Measurements from ENCODE around the gene TJP1. TPM values are rescaled to one million over a fixed set of nuclear protein-coding genes. Genes with fewer than 3 reads are reported as not detected.

TJP1 gene
- total RNA-seq, 1 donor from 2014 or later = 89.3 TPM

DNA sequence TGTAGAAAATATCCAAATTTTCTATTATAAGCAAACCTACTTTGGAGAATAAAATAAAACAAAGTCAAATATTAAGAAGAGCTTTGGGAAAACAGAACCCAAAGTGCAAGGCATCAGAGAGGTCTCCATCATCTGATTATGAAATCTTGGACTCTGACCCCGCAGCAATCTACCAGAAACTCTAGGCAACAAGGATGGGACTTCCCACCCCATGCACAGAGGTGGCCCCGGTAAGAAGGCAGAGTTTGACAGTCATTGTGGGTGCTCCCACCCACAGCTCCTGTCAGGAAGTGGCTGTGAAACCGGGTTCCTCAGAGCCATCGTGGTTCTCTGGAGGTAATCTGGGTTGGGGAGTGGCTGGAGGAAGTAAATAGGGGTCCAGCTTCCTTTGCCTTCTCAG lies 37.0 kb upstream of the TJP1 start:
- Mint-ChIP-seq H3K9me3 (no peaks in the 10 kb centered on the region), H3K27ac (no peak overlapping the region), H3K27me3 (peaks cover 23% of the 10 kb centered on the region), H3K4me3 (no peak overlapping the region), H3K4me1 (ENCODE audit: unreplicated experiment) (no peaks in the 10 kb centered on the region), H3K36me3 (no peaks in the 10 kb centered on the region)
- TF ChIP-seq, protein P1, sequence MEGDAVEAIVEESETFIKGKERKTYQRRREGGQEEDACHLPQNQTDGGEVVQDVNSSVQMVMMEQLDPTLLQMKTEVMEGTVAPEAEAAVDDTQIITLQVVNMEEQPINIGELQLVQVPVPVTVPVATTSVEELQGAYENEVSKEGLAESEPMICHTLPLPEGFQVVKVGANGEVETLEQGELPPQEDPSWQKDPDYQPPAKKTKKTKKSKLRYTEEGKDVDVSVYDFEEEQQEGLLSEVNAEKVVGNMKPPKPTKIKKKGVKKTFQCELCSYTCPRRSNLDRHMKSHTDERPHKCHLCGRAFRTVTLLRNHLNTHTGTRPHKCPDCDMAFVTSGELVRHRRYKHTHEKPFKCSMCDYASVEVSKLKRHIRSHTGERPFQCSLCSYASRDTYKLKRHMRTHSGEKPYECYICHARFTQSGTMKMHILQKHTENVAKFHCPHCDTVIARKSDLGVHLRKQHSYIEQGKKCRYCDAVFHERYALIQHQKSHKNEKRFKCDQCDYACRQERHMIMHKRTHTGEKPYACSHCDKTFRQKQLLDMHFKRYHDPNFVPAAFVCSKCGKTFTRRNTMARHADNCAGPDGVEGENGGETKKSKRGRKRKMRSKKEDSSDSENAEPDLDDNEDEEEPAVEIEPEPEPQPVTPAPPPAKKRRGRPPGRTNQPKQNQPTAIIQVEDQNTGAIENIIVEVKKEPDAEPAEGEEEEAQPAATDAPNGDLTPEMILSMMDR (conservative IDR thresholded peaks at IDR 0.05) = no peak
- DNase-seq (ENCODE audit: extremely low spot score, unreplicated experiment) = no peak

DNA sequence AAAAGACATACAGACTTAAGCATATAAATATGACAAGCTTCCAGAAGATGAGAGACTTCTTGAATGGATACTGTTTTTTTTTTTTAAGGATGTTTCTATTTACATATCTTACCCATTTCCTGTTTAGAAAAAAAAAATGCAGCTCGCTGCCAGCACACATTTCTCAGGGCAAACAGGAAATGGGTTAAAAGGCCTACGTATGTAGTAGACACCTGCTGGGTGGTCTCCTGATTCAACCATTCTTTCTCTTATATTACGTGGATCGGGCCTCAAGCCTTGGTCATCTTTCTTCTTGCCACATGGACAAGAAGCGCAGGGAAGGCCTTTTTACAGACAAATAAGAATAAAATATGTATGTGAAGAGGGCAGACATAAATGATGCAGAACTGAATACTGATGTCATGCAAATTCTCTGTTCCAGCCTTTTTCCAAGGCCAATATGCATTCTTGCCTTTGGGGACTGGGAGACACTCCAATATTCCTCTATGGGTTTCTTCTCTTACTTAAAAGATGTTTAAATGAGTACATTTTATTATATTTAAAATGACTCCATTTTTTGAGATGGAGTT lies 35.0 kb upstream of the TJP1 start:
- no peak overlapping the region for H3K27ac Mint-ChIP-seq
- peaks cover 18% of the 10 kb centered on the region for H3K27me3 Mint-ChIP-seq
- no peaks in the 10 kb centered on the region for H3K36me3 Mint-ChIP-seq
- TF ChIP-seq, protein P1 (conservative IDR thresholded peaks at IDR 0.05) = no peak
- no peaks in the 10 kb centered on the region for H3K4me1 Mint-ChIP-seq (ENCODE audit: unreplicated experiment)
- no peaks in the 10 kb centered on the region for H3K9me3 Mint-ChIP-seq
- H3K4me3 Mint-ChIP-seq = no peak overlapping the region
- no peak for DNase-seq (ENCODE audit: extremely low spot score, unreplicated experiment)

DNA sequence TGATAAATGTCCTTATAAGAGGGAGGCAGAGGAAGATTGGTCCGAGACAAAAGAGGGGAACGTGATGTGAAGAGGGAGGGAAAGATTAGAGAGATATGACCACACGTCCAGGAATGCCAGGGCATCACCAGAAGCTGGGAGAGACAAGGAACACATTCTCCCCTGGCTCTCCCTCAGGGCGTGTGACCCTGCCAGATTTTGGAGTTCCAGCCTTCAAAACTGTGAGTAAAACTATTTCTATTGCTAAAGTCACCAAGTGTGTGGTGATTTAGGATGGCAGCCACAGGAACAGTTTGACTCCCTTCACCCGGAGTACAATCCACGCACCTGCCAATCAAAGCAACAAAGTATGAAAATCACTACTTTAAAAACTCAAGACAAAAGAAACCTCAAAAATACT lies 32.1 kb upstream of the TJP1 start:
- Mint-ChIP-seq H3K4me1 (ENCODE audit: unreplicated experiment) (no peaks in the 10 kb centered on the region), H3K36me3 (no peaks in the 10 kb centered on the region), H3K27ac (no peak overlapping the region), H3K4me3 (no peak overlapping the region), H3K27me3 (no peaks in the 10 kb centered on the region), H3K9me3 (no peaks in the 10 kb centered on the region)
- no peak for DNase-seq (ENCODE audit: extremely low spot score, unreplicated experiment)
- TF ChIP-seq, protein P1 (conservative IDR thresholded peaks at IDR 0.05) = no peak

DNA sequence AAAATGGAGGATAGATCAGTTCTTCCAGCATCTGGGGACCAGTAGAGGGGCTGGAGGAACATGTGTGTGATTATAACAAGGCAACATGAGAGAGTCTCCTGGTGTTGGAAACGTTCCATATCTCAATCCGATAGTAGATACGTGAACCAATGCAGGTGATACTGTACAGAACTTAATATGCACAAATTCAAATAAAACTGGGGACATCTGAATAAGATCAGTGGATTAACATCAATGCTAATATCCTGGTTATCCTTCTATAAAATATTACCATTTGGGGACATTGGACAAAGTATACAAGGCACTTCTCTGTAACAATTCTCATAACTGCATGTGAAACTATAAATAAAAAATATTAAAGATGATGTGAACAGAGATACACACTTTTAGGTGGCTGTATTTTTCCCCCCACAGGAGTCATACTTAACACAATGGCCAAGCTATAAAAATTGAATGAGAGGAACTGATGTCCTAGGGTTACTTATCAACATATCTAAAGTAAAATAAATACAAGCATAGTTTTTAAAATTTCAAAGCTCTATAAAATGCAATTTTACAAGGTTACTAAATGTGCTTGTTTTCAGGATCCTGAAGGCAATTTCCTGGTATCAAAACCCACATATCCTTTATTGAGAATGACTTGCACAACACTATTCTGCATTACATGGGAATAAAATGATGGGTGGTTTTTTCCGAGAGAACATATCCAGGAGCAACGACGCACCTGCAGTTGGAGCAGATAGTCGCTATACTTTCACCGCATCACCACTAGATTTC lies 31.1 kb upstream of the TJP1 start:
- no peak overlapping the region for H3K4me3 Mint-ChIP-seq
- H3K27me3 Mint-ChIP-seq = no peaks in the 10 kb centered on the region
- H3K36me3 Mint-ChIP-seq = no peaks in the 10 kb centered on the region
- no peak for DNase-seq (ENCODE audit: extremely low spot score, unreplicated experiment)
- no peaks in the 10 kb centered on the region for H3K4me1 Mint-ChIP-seq (ENCODE audit: unreplicated experiment)
- no peak overlapping the region for H3K27ac Mint-ChIP-seq
- no peaks in the 10 kb centered on the region for H3K9me3 Mint-ChIP-seq
- TF ChIP-seq, protein P1 (conservative IDR thresholded peaks at IDR 0.05) = no peak

DNA sequence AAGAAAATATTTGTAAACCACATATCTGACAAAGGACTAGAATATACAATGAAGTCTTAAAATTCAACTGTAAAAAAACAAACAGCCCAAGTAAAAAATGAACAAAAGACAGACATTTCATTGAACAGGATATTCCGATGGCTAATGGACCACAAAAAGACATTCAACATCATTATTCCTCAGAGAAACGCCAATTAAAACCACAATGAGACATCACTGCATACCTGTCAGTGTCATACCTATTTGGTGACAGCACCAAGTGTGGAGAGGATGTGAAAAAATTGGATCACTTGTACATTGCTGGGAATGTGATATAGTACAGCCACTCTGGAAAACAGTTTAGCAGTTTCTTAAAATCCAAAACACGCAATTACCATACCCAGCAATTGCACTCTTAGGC lies 29.9 kb upstream of the TJP1 start:
- H3K4me3 Mint-ChIP-seq = no peak overlapping the region
- TF ChIP-seq, protein P1 (conservative IDR thresholded peaks at IDR 0.05) = no peak
- H3K4me1 Mint-ChIP-seq (ENCODE audit: unreplicated experiment) = no peaks in the 10 kb centered on the region
- no peak overlapping the region for H3K27ac Mint-ChIP-seq
- H3K36me3 Mint-ChIP-seq = no peaks in the 10 kb centered on the region
- no peaks in the 10 kb centered on the region for H3K27me3 Mint-ChIP-seq
- peaks cover 6% of the 10 kb centered on the region for H3K9me3 Mint-ChIP-seq
- no peak for DNase-seq (ENCODE audit: extremely low spot score, unreplicated experiment)
